GM12878 (cell line): ENCODE results near the gene RBX1. TPM values are rescaled to one million over a fixed set of nuclear protein-coding genes. Genes with fewer than 3 reads are reported as not detected.

ENCODE experiments used
- ATAC-seq: fragments of 200-7000 bp; cut with Tn5 transposase; 3 replicates; pipeline ENCODE4 v1.9.1; 2020; ENCODE audit warnings: mild to moderate bottlenecking, moderate library complexity
- BruUV-seq: library from RNA; stranded (reverse); fragments of 400-500 nt; replicated peaks from 2 replicates; lab custom pipeline; 2021; lab: Mats Ljungman, UMichigan
- CTCF ChIA-PET: fragments of 300-600 bp; sonication (Branson Sonifier 250); formaldehyde crosslinking; extraction: SDS; loops from one replicate; lab custom pipeline; 2021; ENCODE audit warnings: inconsistent platforms; lab: Yijun Ruan, JAX
- POLR2A ChIA-PET: fragments of 350-600 bp; formaldehyde crosslinking; extraction: SDS; loops from one replicate; lab custom pipeline; 2021; ENCODE audit warnings: inconsistent platforms; lab: Charles Lee
- RAD21 ChIA-PET: fragments of 300-600 bp; sonication (Branson Sonifier 250); formaldehyde crosslinking; loops from one replicate; lab custom pipeline; 2023; ENCODE audit warnings: antibody characterized with exemption; ENCODE audit not compliant: unreplicated experiment; lab: Charles Lee
- SMC1A ChIA-PET: fragments of 300-600 bp; sonication (Branson Sonifier 250); formaldehyde crosslinking; loops from one replicate; lab custom pipeline; 2023; ENCODE audit not compliant: unreplicated experiment, uncharacterized antibody; lab: Charles Lee
- DNase-seq: peaks from one replicate; pipeline ENCODE4 v3.0.0-alpha.2; 2011; ENCODE audit warnings: low read depth, low spot score
- FAIRE-seq: peaks from 3 replicates; lab custom pipeline; 2011; peaks lifted over from hg19 to GRCh38; lab: Jason Lieb, UNC
- H2AFZ ChIP-seq: 2 replicates; pipeline ENCODE4 v1.6.0; 2011; ENCODE audit warnings: low read depth, low read length, control low read depth; ENCODE audit not compliant: control insufficient read depth
- H3K27ac ChIP-seq: 2 replicates; pipeline ENCODE4 v1.5.1; 2011; ENCODE audit warnings: control low read depth; ENCODE audit not compliant: control insufficient read depth, insufficient read depth
- H3K27me3 ChIP-seq, 2 experiments: replicated peaks in 1 of 2; 2 replicates each; pipeline versions ENCODE4 v1.6.0 to v1.6.1; 2011; ENCODE audit warnings: low read length in 1 of 2; ENCODE audit not compliant: control insufficient read depth in 2 of 2, insufficient read depth in 2 of 2
- H3K36me3 ChIP-seq, 2 experiments: 2 replicates each; pipeline ENCODE4 v1.5.1; 2011; ENCODE audit warnings: low read length in 1 of 2; ENCODE audit not compliant: control insufficient read depth in 2 of 2, insufficient read depth in 2 of 2
- H3K4me1 ChIP-seq: 2 replicates; pipeline ENCODE4 v1.6.1; 2011; ENCODE audit warnings: mild to moderate bottlenecking, low read length, moderate library complexity, mixed read lengths; ENCODE audit not compliant: control insufficient read depth, insufficient read depth
- H3K4me2 ChIP-seq: 2 replicates; pipeline ENCODE4 v1.6.0; 2011; ENCODE audit warnings: control low read depth; ENCODE audit not compliant: control insufficient read depth, insufficient read depth
- H3K4me3 ChIP-seq: fragments of 200-600 bp; sonication (generic); 2 replicates; pipeline ENCODE4 v1.5.1; 2016
- H3K79me2 ChIP-seq: 2 replicates; pipeline ENCODE4 v1.6.0; 2011; ENCODE audit warnings: low read length; ENCODE audit not compliant: control insufficient read depth, insufficient read depth
- H3K9ac ChIP-seq: 2 replicates; pipeline ENCODE4 v1.8.0; 2011; ENCODE audit warnings: low read length, control low read depth, mixed read lengths; ENCODE audit not compliant: control insufficient read depth, insufficient read depth
- H3K9me3 ChIP-seq: replicated peaks from 3 replicates; pipeline ENCODE4 v1.5.1; 2011; ENCODE audit warnings: mild to moderate bottlenecking, low read length; ENCODE audit not compliant: control insufficient read depth, insufficient read depth
- H4K20me1 ChIP-seq: 2 replicates; pipeline ENCODE4 v1.6.0; 2011; ENCODE audit not compliant: control insufficient read depth, insufficient read depth
- ATF7 ChIP-seq: fragments of 450-650 bp; IDR thresholded peaks from 2 replicates; pipeline ENCODE4 v1.6.1; 2016; ENCODE audit warnings: low read depth, mild to moderate bottlenecking
- GABPA ChIP-seq: IDR thresholded peaks from 2 replicates; pipeline ENCODE4 v1.6.1; 2014; ENCODE audit warnings: antibody characterized with exemption, low read depth, mild to moderate bottlenecking, inconsistent platforms
- MEF2B ChIP-seq: fragments of 450-650 bp; IDR thresholded peaks from 2 replicates; pipeline ENCODE4 v1.6.1; 2018; ENCODE audit warnings: mild to moderate bottlenecking, moderate library complexity; ENCODE audit not compliant: partially characterized antibody, poor library complexity, severe bottlenecking
- MLLT1 ChIP-seq: fragments of 450-650 bp; IDR thresholded peaks from 2 replicates; pipeline ENCODE4 v1.6.1; 2016; ENCODE audit warnings: mild to moderate bottlenecking
- RUNX3 ChIP-seq: IDR thresholded peaks from 2 replicates; pipeline ENCODE4 v1.6.1; 2012; ENCODE audit warnings: low read length, inconsistent platforms
- SMARCA5 ChIP-seq: fragments of 450-650 bp; IDR thresholded peaks from 2 replicates; pipeline ENCODE4 v1.6.1; 2017; ENCODE audit warnings: mild to moderate bottlenecking
- WGBS: methylation state at CpG from one replicate; pipeline ENCODE4 v1.1.6; 2016; ENCODE audit warnings: low lambda C conversion rate; ENCODE audit not compliant: insufficient replicate concordance, insufficient coverage; ENCODE audit errors: missing lambda C conversion rate; 5-methylcytosine and 5-hydroxymethylcytosine counted together
- in situ Hi-C: fragments of 300-500 bp; cut with MboI; formaldehyde crosslinking; loops from 9 replicates; pipeline ENCODE4 v1.14.3; 2018; ENCODE audit warnings: mixed read lengths
- intact Hi-C: fragments of 100-400 bp; cut with micrococcal nuclease; formaldehyde crosslinking; loops from one replicate; pipeline ENCODE4 v1.14.2; 2022; ENCODE audit not compliant: unreplicated experiment
- polyA plus RNA-seq, 11 experiments: library from polyadenylated mRNA; depleted of rRNA in 4 of 11; unstranded in 6 of 11; stranded (reverse) in 5 of 11; fragments of >200 nt; fragmentation: Nextera tagmentation in 4 of 11; fragmentation: Illumina TruSeq in 1 of 11; extraction: Ambion mirVana in 4 of 11; extraction: Trizol in 1 of 11; gene quantifications; 1 replicate in 1 of 11; 2 replicates in 10 of 11; pipeline versions ENCODE4 v1.2.1 to v1.2.3, GENCODE V29; 2011 to 2016; ENCODE audit warnings: inconsistent platforms in 2 of 11, missing spikeins in 2 of 11, low read depth in 1 of 11
- total RNA-seq, 4 experiments: library from RNA; depleted of rRNA in 3 of 4; stranded (reverse); fragments of >200 nt in 3 of 4; fragmentation: Illumina TruSeq in 1 of 4; extraction: Trizol in 1 of 4; gene quantifications; 2 replicates each; pipeline versions ENCODE4 v1.2.1 to v1.2.3, GENCODE V29; 2013 to 2021

RBX1 gene
- total and polyA plus RNA-seq, 10 of the 15 experiments (the other 5 are each of a cell fraction or from before 2014, with no cell fraction given): 71.2 to 468 (median 184) TPM

DNA sequence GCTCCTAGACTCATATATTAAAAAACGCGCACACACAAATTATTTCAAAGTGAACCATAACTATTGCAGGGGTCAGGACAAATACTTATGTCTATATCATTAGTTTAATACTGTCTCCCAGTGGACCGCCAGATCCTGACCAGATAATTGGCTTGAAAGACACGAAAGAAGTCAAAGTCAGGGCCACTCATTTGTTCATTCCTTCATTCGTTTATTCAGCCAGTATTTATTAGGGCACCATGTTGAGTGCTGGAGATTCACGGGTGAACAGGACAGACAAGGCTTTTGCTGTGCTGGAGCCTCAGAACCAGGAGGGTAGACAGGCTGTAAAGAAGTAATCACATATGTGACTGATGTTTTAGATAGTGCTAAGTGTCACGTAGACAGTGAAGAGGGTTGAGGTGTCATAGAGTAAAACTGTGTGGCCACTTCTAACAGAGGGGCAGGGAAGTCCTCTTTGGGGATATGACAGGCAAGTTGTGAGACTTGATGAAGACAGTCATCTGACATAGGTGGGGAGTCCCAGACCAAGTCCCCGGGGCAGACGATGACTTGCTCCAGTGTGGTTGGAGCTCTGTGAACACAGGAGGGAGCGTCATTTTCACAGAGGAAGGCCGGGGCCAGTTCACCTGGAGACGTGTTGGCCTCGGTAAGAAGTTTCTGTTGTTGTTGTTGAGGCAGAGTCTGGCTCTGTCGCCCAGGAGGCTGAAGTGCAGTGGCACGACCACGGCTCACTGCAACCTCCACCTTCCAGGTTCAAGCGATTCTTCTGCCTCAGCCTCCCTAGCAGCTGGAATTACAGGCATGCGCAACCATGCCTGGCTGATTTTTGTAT, 25.9 kb downstream of the RBX1 start:
- no peak for DNase-seq
- intact Hi-C loops: no loop called here
- no peaks in the 10 kb centered on the region for H3K4me1 ChIP-seq
- CTCF ChIA-PET: interaction anchor here (0.6 kb wide), 1 partner anchor 1755 kb away, joined by 3 read pairs; no protein-coding TSS in a partner anchor
- H3K79me2 ChIP-seq: no peaks in the 10 kb centered on the region
- POLR2A ChIA-PET: no interaction called here
- no peaks in the 10 kb centered on the region for H3K27me3 ChIP-seq
- RAD21 ChIA-PET: interaction anchor here (0.8 kb wide), 1 partner anchor 25 kb away, joined by 3 read pairs; no protein-coding TSS in a partner anchor
- SMC1A ChIA-PET: no interaction called here
- in situ Hi-C loops: no loop called here
- H3K4me2 ChIP-seq: no peak overlapping the region
- no peak overlapping the region for H3K27ac ChIP-seq
- peaks cover 3 to 6% of the 10 kb centered on the region in 2 experiments; a peak in 2 of 4 replicates for H3K36me3 ChIP-seq
- no peak for TF ChIP-seq RUNX3
- TF ChIP-seq MEF2B: peak; percentile 27
- no peak for TF ChIP-seq GABPA
- 0 out of 2 replicates have a peak, but pooled peaks have one; percentile 49 for TF ChIP-seq MLLT1
- no peak for TF ChIP-seq SMARCA5
- 0 out of 2 replicates have a peak, but pooled peaks have one; percentile 13 for TF ChIP-seq ATF7
- TF ChIP-seq, all 136 proteins: peak for 3
- H3K9me3 ChIP-seq: no peaks in the 10 kb centered on the region
- no peaks in the 10 kb centered on the region for H4K20me1 ChIP-seq
- ATAC-seq (peak; percentile 31), FAIRE-seq (no peak)
- H2AFZ ChIP-seq: no peak overlapping the region
- WGBS: 55% methylated on average over 18 of the region's 18 CpGs
- H3K9ac ChIP-seq: no peak overlapping the region
- BruUV-seq: no TSS peak
- H3K4me3 ChIP-seq: no peak overlapping the region
